ENCODE data around the gene PHKA2. TPM values are rescaled to one million over a fixed set of nuclear protein-coding genes. Genes with fewer than 3 reads are reported as not detected.

Gene PHKA2
- total RNA-seq, 4 donors from 2014 or later, result 8.7 to 17.6 (median 14.1) TPM

DNA sequence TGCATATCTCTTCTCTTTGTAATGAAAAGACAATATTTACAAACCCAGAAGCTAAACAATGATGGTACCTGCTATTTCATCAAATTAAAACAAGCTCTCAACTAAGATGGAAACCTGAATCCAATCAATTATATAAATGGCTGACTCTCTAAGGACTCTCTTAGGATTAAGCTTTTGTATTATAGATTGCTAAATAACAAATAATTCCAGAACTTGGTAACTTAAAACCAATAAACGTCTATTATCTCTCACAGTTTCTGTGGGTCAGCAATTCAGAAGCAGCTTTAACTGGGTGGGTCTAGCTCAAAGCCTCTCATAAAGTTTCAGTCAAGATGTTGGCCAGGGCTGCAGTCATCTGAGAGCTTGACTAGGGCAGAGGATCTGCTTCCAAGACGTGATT, 12.4 kb downstream of the PHKA2 start:
- intact Hi-C loops (cut with DNase I; ENCODE audit: low total_unique reads), result no loop called here
- 42 to 45% methylated on average over 2 of the region's 2 CpGs for whole genome bisulfite sequencing, 2 donors
- no peak overlapping the region for H3K4me3 ChIP-seq (ENCODE audit: low read depth, poor library complexity, severe bottlenecking)
- DNase-seq (ENCODE audit: low spot score in 2 of 2), result no peak
- TF ChIP-seq CTCF (IDR thresholded peaks at IDR 0.05) (no peak), POLR2A (IDR thresholded peaks at IDR 0.05) (no peak)

DNA sequence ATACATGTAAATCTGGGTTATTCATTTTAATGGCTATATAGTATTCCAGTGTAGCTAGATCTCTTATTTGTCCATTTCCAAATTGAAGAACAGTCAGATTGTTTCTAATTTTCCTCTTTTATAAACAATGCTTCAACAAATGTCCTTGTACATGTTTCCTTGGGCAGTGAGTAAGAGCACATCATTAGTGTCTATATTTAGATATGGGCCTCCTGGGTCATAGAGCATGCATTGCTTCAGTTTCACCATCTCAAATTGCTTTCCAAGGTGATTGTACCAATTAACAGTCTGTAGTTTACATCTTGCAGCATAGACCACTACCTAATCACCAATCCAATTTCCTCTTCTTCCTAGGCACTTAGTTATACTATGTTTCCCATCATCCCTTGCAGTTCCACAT, 13.4 kb downstream of the PHKA2 start:
- no peak for DNase-seq (ENCODE audit: low spot score in 2 of 2)
- H3K4me3 ChIP-seq (ENCODE audit: low read depth, poor library complexity, severe bottlenecking), result no peak overlapping the region
- intact Hi-C loops (cut with DNase I; ENCODE audit: low total_unique reads), result no loop called here
- TF ChIP-seq CTCF (IDR thresholded peaks at IDR 0.05) (no peak), POLR2A (IDR thresholded peaks at IDR 0.05) (no peak)

DNA sequence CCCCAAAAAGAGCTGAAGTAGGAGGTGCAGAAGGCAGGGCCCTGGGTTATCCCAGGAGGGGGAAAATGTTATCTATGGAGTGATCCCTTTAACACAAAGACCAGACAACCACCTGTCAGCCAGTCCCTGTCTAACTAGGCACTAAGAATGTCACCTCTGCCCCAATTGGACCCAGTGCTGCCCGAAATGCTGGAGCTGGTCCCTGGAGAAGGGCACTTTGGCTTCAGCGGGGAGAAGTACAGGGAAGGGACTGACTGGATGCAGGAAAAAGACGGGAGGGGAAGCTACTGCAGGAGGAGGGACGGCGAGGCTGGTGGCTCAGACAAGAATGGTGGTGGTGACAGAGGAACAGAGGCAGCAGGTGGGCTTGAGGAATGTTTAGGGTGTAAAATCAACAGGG, 17.3 kb downstream of the PHKA2 start:
- no peak overlapping the region for H3K4me3 ChIP-seq (ENCODE audit: low read depth, poor library complexity, severe bottlenecking)
- 79 to 95% methylated on average over 5 of the region's 5 CpGs for WGBS, 2 donors
- DNase-seq (ENCODE audit: low spot score in 2 of 2), result no peak
- no peak for TF ChIP-seq CTCF (IDR thresholded peaks at IDR 0.05)
- TF ChIP-seq POLR2A (IDR thresholded peaks at IDR 0.05), result no peak
- intact Hi-C loops (cut with DNase I; ENCODE audit: low total_unique reads), result no loop called here

- no peak overlapping the region for H3K4me3 ChIP-seq (ENCODE audit: low read depth, poor library complexity, severe bottlenecking)
- no peak for DNase-seq (ENCODE audit: low spot score in 2 of 2)
- 42 to 49% methylated on average over 9 of the region's 9 CpGs for WGBS, 2 donors
- intact Hi-C loops (cut with DNase I; ENCODE audit: low total_unique reads), result no loop called here
- TF ChIP-seq CTCF (IDR thresholded peaks at IDR 0.05), result no peak
- no peak for TF ChIP-seq POLR2A (IDR thresholded peaks at IDR 0.05)
These were observed 19.0 kb downstream of the PHKA2 start for GRCh38 chrX:18964901-18965300.

DNA sequence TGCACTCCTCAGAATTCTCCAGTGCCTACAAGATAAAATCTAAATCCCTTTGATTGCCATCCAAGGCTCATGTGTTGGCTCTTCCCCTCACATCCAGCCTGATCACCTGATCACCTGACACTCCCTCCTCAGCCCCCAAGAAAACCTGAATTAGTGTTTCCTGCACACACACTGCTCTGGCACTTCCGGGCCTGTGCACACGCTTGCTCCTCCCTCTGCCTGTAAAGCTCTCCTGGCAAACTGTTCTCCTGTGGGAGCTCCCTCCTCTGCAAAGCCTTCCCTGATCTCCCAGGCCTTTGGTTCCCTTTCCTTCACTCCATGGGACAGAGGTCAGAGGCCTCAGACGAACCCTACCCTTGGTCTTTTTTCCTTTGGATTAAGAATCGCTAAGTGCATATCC, 19.9 kb downstream of the PHKA2 start:
- intact Hi-C loops (cut with DNase I; ENCODE audit: low total_unique reads), result no loop called here
- no peak overlapping the region for H3K4me3 ChIP-seq (ENCODE audit: low read depth, poor library complexity, severe bottlenecking)
- DNase-seq (ENCODE audit: low spot score in 2 of 2), result peak in 1 of 2 donors; percentile 52
- TF ChIP-seq POLR2A (IDR thresholded peaks at IDR 0.05) (no peak), CTCF (IDR thresholded peaks at IDR 0.05) (no peak)
- 57 to 73% methylated on average over 4 of the region's 4 CpGs for WGBS, 2 donors

GRCh38 chrX:18962329-18962728, 21.6 kb downstream of the PHKA2 start:
- no peak overlapping the region for H3K4me3 ChIP-seq (ENCODE audit: low read depth, poor library complexity, severe bottlenecking)
- TF ChIP-seq POLR2A (IDR thresholded peaks at IDR 0.05), result no peak
- TF ChIP-seq CTCF (IDR thresholded peaks at IDR 0.05), result no peak
- intact Hi-C loops (cut with DNase I; ENCODE audit: low total_unique reads), result no loop called here
- DNase-seq (ENCODE audit: low spot score in 2 of 2), result peak in 1 of 2 donors; percentile 46

All from lower leg skin (tissue), 4 donors.